Esophagus squamous epithelium (tissue), 4 donors: Measurements from ENCODE around the gene PLCB1.

ENCODE experiments used
- CTCF ChIP-seq, 6 experiments: fragments of 450-650 bp in 4 of 6; fragments of 200-600 bp in 2 of 6; sonication (generic) in 2 of 6; IDR thresholded peaks; one replicate each; pipeline ENCODE4 v1.5.1; 2016 to 2019; ENCODE audit warnings: antibody characterized with exemption in 6 of 6, mild to moderate bottlenecking in 4 of 6, moderate library complexity in 4 of 6
- POLR2A ChIP-seq, 4 donors: fragments of 450-650 bp; IDR thresholded peaks; one replicate each; pipeline ENCODE4 v1.6.1; 2017; ENCODE audit warnings: antibody characterized with exemption in 4 of 4, mild to moderate bottlenecking in 4 of 4, moderate library complexity in 3 of 4

DNA sequence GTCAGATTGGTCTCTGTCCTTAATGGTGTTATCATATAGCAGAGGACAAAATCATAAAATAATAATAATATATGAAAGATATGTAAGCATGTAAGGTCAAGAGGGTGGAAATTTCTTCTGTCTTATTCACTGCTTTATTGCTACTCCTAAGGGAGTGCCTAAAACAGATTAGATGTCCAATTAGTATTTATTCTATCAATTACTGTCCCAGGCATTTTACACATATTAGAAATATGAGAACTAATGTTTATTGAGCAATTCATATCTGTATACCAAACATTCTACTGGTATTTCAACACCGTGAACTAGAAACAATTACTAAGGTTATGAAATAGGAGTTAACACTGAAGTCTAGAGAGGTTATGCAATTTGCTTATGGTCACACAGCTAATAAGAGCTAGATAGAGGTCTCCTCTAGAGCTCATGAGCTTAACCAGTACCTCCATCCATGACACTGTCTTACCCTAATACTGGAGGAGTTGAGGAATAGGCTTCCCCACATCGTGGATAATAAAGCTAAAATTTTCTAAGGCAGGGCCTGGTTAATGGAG, 302.3 kb downstream of the PLCB1 start:
- TF ChIP-seq CTCF (IDR thresholded peaks at IDR 0.05): no peak
- TF ChIP-seq POLR2A (IDR thresholded peaks at IDR 0.05): no peak
